Activated naive CD8-positive, alpha-beta T cell (primary cell): ENCODE measurements around the gene RXRA.

Experiments
- H3K27ac Mint-ChIP-seq: one replicate; pipeline ENCODE4 v1.8.0; 2021; ENCODE audit warnings: mixed read lengths
- H3K27me3 Mint-ChIP-seq: one replicate; pipeline ENCODE4 v1.8.0; 2021; ENCODE audit warnings: mixed read lengths
- H3K36me3 Mint-ChIP-seq: one replicate; pipeline ENCODE4 v1.8.0; 2021; ENCODE audit warnings: mixed read lengths
- H3K4me1 Mint-ChIP-seq: one replicate; pipeline ENCODE4 v1.8.0; 2021; ENCODE audit warnings: low read depth, mixed read lengths
- H3K4me3 Mint-ChIP-seq: one replicate; pipeline ENCODE4 v1.8.0; 2021; ENCODE audit warnings: mild to moderate bottlenecking, mixed read lengths
- H3K9me3 Mint-ChIP-seq: one replicate; pipeline ENCODE4 v1.8.0; 2021; ENCODE audit warnings: low read depth, mixed read lengths

The RXRA gene

DNA sequence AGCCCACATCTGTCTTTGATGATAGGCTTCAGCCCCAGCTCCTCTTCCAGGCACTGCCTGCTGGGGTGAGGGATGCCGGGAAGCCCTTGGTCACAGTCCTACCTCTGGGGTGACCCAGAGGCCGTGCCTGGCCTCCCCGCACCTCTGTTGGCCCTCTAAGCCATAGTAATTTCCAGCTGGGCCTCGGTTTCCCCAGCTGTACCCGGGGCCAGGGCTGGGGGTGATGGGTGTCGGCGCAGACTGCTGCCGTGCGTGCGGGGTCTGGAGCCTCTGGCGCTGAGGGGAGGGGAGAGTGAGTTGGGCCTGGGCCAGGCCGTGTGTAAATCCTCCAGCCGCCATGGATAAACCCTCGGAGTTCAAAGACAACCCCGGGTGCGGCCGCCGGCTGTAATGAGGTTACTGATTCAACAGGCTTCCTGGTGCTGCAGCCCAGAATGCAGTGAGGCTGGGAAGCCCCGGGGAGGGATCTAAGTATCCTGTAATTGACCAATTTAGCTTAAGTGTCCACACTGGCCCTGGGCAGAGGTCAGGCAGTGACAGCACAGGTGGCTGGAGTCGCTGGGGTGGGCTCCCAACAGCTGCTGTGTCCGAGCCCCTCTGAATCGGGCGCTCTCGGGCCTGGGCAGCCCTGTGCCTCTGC lies 7.1 kb downstream of the RXRA start:
- Mint-ChIP-seq H3K36me3 (no peaks in the 10 kb centered on the region), H3K9me3 (no peaks in the 10 kb centered on the region), H3K27ac (no peak overlapping the region), H3K27me3 (no peaks in the 10 kb centered on the region), H3K4me1 (no peaks in the 10 kb centered on the region), H3K4me3 (no peak overlapping the region)

DNA sequence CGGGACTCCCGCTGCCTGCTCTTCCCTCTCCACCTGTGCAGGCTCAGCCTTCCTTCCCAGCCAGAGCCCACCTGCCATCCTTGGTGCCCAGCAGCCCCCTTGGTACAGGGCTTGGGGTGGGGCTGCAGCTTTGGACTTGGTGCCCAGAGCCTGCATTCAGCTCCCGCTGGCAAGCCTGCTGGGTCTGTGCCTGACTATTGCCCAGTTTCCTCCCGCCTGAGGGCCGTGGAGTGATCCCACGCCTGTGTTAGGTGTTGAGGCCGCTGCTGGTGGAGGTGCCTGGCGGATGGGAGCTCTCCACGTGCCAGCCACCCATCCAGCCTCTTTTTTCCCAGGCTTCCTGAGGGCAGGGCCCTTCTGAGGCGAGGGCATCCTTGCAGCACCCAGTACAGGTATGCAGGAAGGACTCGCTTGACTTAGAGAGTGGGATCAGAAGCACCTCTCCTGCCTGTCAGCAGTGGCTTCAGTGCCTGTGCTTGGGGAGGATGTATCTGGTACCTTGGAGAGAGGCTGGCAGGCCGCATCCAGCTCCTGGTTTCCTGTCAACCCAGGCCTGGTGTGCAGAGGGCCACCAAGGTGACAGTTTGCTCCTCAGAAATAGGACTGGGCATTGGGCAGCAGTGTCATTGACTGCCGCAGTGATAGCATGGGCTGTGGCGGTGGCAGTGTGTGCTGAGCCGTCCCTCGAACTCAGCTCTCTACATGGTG lies 7.8 kb downstream of the RXRA start:
- Mint-ChIP-seq H3K4me3 (no peak overlapping the region), H3K27ac (no peak overlapping the region), H3K36me3 (no peaks in the 10 kb centered on the region), H3K9me3 (no peaks in the 10 kb centered on the region), H3K4me1 (no peaks in the 10 kb centered on the region), H3K27me3 (no peaks in the 10 kb centered on the region)

DNA sequence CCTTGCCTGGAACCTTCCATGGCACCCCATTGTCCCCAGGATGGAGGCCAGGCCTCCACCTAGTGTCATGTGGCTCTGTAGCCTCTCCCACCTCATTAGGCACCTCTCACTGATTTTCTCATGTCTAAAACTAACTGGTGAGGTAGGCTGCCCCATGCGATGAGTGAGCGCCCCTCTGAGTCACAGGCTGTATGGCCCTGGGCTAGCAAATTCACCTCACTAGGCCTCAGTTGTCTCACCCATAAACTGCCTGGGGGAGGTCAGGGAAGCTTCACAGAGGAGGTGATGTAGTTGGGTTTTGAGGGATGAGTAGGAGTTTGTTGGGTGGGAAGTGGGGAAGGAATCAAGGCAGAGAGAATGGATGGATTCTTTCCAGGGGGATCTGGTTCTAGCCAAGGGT lies 8.8 kb downstream of the RXRA start:
- Mint-ChIP-seq H3K36me3 (no peaks in the 10 kb centered on the region), H3K4me3 (no peak overlapping the region), H3K27me3 (no peaks in the 10 kb centered on the region), H3K9me3 (no peaks in the 10 kb centered on the region), H3K4me1 (no peaks in the 10 kb centered on the region), H3K27ac (no peak overlapping the region)

DNA sequence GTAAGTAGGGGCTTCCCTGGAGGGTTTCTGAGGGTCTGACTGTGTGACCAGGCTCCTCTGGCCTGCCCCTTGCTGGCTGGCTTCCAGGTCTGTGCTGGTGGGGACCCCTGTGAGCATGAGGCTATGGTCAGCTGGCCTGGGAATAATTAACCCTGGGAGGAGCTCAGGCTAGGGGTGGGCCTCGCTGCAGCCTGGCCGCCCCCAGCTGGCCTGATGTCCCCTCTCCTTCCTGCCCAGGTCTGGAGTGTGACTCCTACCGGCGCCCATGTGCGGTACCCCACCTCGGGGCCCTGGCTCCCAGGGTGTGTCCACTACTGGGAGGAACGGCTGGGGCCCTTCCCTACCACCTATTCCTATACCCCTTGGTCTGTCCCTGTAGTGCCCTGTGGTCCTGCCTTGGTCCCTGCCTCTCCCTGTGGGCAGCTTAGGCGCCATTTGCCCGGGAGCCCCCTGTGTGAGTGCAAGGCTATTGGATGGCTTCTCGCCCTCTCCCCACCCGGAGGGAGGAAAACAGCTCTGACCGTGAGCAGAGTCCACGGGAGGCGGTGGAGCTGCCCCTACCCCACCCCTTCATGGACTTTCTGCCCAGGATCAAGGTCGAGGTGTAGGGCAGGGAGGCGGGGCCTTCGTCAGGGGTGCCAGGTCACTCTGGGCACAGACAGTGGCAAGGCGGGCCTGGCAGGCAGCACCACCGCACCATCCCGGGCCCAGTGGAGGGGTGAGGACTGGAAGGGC lies 9.4 kb downstream of the RXRA start:
- H3K27me3 Mint-ChIP-seq = no peaks in the 10 kb centered on the region
- no peak overlapping the region for H3K27ac Mint-ChIP-seq
- H3K9me3 Mint-ChIP-seq = no peaks in the 10 kb centered on the region
- H3K36me3 Mint-ChIP-seq = no peaks in the 10 kb centered on the region
- H3K4me1 Mint-ChIP-seq = no peaks in the 10 kb centered on the region
- no peak overlapping the region for H3K4me3 Mint-ChIP-seq

DNA sequence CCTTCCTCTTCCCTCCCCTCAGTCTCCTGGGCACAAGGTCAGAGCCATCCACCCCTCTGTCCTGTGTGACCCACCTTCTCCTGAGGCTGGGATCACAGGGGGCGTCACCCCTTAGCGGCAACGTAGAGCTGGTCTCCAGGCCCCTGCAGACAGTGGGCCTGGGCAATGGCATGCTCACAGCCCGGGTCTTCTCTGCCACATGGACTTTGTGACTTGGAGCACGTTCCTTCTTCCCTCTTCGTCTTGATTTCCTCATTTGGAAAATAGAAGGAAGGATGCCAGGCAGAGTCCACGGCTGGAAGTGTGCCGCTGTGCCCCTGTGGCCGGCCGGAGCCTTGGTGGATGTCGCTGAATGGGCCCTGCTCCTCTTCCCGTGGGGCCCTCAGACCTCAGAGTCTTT lies 10.0 kb downstream of the RXRA start:
- Mint-ChIP-seq H3K4me1 (no peaks in the 10 kb centered on the region), H3K36me3 (no peaks in the 10 kb centered on the region), H3K9me3 (no peaks in the 10 kb centered on the region), H3K27ac (no peak overlapping the region), H3K4me3 (no peak overlapping the region), H3K27me3 (no peaks in the 10 kb centered on the region)

DNA sequence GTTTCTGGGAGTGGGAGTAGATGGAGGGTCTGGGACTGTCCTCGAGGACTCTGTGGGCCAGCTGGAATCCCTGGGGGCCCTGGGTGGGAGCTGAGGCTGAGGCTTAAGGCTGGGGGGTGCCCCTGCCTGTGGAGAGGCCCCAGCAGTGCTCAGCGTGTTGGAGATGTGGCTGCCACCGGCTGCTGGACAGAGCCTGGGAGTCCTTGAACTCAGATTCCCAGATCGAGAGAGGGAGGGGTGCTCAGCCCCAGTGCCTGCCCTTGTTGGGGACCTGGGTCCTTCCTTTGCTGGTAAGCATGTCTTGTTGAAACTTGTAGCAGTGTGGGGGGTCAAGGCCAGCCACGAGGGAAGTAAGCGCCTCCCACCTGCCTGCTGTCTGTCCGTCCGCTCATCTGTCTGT lies 10.7 kb downstream of the RXRA start:
- no peaks in the 10 kb centered on the region for H3K36me3 Mint-ChIP-seq
- no peak overlapping the region for H3K27ac Mint-ChIP-seq
- no peaks in the 10 kb centered on the region for H3K9me3 Mint-ChIP-seq
- no peaks in the 10 kb centered on the region for H3K4me1 Mint-ChIP-seq
- no peaks in the 10 kb centered on the region for H3K27me3 Mint-ChIP-seq
- no peak overlapping the region for H3K4me3 Mint-ChIP-seq

DNA sequence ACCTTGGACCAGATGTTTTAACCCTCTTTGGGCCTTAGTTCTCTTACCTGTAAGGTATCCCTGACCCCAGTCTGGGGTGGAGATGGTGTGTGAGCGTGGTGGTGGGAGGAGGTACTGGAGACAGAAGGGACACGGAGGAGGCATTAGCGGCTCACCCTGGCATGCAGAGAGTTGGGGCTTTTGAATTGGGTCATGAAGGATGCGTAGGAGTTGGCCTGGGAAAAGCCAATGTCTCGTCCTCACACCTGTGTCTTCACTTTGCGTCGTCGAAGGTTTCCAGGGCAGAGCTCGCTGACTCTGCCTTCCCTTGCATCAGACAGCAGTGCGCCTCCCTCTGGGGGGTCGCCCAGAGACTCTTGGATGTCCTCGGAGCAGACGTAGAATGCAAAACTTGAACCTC lies 11.2 kb downstream of the RXRA start:
- H3K9me3 Mint-ChIP-seq = no peaks in the 10 kb centered on the region
- no peaks in the 10 kb centered on the region for H3K27me3 Mint-ChIP-seq
- no peak overlapping the region for H3K27ac Mint-ChIP-seq
- no peak overlapping the region for H3K4me3 Mint-ChIP-seq
- H3K36me3 Mint-ChIP-seq = no peaks in the 10 kb centered on the region
- no peaks in the 10 kb centered on the region for H3K4me1 Mint-ChIP-seq

DNA sequence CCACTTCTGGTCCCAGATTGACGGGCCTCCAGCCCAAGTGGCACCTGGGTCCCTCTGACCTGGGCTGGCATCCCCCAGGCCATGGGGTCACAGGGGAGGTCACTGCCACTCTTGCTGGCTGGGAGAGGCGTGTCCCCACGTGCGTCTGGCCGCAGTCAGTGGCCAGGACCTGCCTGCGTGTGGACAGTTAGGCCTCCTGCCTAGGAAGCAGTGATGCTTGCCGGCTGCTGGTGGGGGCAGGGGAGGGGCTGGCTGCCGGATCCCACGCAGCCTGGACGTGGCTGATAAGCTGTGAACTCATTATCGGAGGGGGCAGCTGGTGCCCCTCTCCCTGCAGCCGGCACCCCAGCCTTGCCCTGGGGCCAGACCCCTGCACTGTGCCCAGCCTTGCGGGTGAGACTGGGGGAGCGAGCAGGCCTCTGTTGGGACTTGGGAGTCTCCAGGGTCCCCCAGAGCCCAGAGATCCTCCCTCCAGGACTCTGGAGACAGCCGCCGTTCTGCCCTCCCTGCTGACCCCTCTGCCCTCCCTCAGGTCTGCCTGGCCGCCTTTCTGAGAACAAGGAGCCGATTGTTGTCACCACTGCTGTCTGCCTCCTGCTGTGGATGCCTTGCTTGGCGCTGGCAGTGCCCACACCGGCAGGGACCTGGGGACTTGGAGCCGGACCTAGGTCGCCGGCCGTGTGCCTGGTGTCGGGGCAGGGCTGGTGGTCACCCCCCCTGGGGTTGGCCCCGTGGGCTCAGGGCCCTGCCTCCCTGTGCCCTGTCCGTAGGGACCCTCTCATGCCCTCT lies 12.3 kb downstream of the RXRA start:
- Mint-ChIP-seq H3K36me3 (no peaks in the 10 kb centered on the region), H3K4me1 (peaks cover 7% of the 10 kb centered on the region), H3K27me3 (no peaks in the 10 kb centered on the region), H3K27ac (no peak overlapping the region), H3K9me3 (no peaks in the 10 kb centered on the region), H3K4me3 (no peak overlapping the region)

DNA sequence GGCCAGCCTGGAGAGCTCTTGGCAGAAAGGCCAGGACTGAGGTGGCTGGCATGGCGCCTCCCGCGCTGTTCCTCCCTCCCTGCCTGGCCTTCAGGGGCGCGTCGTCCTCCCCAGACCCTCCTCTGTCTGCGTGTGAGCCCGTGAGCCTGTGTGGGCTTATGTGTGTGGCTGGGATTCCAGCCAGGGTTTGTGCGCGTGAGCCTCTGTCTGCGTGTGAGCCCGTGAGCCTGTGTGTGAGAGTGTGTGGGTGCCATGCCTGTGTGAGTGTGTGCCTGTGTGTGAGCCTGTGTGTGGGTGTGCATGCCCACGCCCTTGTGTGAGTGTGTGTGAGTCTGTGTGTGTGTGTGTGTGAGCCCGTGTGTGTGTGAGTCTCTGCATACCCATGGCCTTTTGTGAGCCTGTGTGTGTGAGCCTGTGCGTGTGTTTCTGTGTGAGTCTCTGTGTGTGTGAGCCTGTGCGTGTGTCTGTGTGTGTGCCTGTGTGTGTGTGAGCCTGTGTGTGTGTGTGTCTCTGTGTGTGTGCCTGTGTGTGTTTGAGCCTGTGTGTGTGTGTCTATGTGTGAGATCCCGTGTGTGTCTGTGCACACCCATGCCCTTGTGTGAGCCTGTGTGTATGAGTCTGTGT lies 13.0 kb downstream of the RXRA start:
- Mint-ChIP-seq H3K4me3 (no peak overlapping the region), H3K27ac (no peak overlapping the region), H3K27me3 (no peaks in the 10 kb centered on the region), H3K4me1 (peaks cover 11% of the 10 kb centered on the region), H3K36me3 (no peaks in the 10 kb centered on the region), H3K9me3 (no peaks in the 10 kb centered on the region)

DNA sequence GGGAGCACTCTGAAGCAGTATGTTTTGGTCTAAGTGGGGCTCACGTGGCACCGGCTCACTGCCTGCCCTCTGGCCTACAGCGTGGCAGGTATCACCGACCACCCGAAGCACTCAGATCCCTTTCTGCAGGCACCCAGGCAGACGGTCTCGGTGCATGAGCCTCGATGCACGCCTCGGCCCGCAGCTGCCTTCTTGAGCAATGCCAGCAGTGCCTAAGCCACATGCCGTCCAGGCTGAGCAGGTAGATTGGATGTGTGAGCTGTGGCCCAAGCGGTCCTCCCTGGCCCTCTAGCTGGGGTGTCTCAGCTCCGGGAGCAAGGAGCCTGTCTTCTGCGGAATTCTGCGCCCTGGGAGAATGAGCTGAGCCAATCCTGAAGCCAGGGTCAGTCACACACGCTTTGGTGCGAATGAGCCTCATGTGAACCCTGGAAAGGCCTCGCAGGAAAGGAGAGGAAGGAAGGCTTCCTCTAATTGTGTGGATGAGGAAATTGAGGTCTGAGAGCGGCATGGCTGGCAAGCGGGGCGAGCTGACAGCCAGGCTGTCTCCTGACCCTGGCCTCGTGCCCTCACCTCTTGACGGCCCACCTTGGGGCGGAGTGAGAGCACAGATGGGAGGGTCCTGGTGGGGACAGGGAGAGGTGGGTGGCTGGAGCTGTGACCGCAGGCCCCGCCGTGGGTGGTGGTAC lies 14.4 kb downstream of the RXRA start:
- Mint-ChIP-seq H3K27me3 (no peaks in the 10 kb centered on the region), H3K4me1 (peaks cover 17% of the 10 kb centered on the region), H3K9me3 (no peaks in the 10 kb centered on the region), H3K36me3 (no peaks in the 10 kb centered on the region), H3K27ac (no peak overlapping the region), H3K4me3 (no peak overlapping the region)

DNA sequence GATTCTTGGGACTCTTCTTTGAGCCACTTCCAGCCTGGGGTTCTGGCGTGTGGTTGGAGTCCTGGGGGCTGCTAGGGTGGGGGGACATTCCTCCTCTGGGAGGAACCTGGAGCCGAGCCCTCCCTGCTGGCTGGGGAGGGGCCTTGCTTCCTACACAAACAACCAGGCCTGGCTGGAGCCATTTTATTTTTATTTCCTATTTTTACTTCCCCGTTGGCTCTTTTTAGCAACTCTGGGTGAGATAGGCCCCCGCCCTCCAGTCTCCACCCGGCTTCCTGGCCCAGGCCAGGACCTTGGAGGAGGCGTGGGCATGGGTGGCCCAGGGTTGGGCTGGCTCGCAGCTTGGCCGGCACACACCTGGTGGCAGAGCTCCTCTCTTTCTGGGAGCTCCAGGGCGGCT lies 15.1 kb downstream of the RXRA start:
- Mint-ChIP-seq H3K9me3 (no peaks in the 10 kb centered on the region), H3K27me3 (no peaks in the 10 kb centered on the region), H3K27ac (no peak overlapping the region), H3K4me1 (peaks cover 17% of the 10 kb centered on the region), H3K36me3 (no peaks in the 10 kb centered on the region), H3K4me3 (no peak overlapping the region)

DNA sequence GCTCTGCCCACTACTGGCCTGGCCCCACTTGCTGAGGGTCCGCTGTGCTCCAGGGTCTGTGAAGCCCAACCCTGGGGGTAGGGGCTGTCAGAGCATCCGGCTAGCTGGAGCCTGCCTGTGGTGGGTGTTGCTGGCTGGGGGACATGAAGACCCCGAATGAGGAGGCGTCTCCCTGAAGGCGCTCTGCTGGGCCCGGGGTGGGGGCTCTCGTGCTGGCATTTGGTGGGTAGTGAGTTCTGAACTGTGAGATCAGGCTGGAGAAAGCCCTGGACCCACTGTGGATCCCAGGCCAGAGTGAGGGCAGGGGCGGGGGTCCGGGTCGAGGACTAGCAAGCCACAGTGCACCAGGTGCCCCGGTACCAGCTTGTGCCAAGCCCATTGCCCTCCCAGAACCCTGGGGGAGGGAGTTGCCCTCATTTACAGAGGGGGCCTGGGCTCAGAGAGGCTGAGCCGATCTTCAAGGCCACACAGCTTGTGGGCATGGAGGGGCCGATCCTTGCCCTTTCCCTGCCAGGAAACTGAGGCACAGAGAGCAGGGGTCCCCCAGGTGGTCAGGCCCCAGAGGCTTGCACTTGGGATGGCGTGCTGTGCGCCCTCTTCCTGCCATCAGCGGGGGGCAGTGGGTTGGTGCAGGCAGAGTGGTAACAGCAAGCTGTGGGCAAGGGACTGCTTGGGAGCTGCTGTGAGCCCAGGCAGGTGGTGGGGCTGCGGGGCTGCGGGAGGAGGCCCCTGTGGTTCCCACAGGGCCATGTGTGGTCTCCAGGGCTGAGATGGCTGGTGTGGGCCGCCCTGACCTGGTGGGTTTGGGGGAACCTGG lies 15.9 kb downstream of the RXRA start:
- peaks cover 17% of the 10 kb centered on the region for H3K4me1 Mint-ChIP-seq
- H3K9me3 Mint-ChIP-seq = no peaks in the 10 kb centered on the region
- H3K27me3 Mint-ChIP-seq = no peaks in the 10 kb centered on the region
- H3K27ac Mint-ChIP-seq = no peak overlapping the region
- H3K36me3 Mint-ChIP-seq = no peaks in the 10 kb centered on the region
- H3K4me3 Mint-ChIP-seq = no peak overlapping the region

DNA sequence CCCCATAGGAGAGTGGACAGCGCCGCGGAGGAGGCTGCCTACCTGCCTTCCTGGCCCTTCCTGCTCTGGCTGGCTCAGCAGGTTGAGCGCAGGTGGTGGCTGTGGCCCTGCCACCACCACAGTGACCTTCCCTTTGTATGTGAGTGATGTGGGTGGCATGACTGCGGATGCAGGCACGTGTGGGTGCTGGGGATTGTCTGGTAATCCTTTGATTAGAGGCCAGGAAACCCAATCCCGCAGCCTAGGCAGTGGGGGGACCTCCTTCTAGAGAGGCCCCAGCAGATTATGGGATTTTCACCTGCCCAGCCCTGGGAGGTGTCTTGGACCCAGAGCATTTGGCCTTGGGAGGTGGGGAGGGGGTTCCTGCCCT lies 16.5 kb downstream of the RXRA start:
- Mint-ChIP-seq H3K9me3 (no peaks in the 10 kb centered on the region), H3K4me1 (peaks cover 17% of the 10 kb centered on the region), H3K36me3 (no peaks in the 10 kb centered on the region), H3K27me3 (no peaks in the 10 kb centered on the region), H3K4me3 (no peak overlapping the region), H3K27ac (no peak overlapping the region)

DNA sequence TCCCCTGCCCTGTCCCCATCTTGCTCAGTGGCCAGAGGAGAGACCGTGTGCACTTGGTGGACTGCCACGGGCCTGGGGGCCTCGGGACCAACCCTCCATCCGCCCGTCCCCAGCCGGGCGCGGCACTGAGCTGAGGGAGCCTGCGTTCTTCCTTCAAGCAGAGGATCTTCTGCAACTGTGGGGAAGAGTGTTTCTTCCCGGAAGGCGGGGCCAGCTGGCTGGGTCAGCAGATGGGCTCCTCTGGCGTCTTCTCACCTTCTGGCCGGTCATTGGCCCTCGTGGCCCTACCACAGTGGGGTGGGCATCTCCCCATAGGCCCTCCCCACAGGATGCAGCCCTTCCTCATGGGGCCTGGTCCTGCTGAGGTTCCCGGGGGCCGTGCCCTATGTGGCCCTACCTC lies 17.4 kb downstream of the RXRA start:
- Mint-ChIP-seq H3K9me3 (no peaks in the 10 kb centered on the region), H3K27ac (no peak overlapping the region), H3K27me3 (no peaks in the 10 kb centered on the region), H3K36me3 (no peaks in the 10 kb centered on the region), H3K4me3 (peak overlapping the region; percentile 35), H3K4me1 (peaks cover 17% of the 10 kb centered on the region)
